Naive B cell (primary cell): ENCODE results near the gene MEF2D. TPM values are rescaled to one million over a fixed set of nuclear protein-coding genes. Genes with fewer than 3 reads are reported as not detected.

ENCODE experiments used
- ATAC-seq, 2 donors: fragments of 150-1000 bp; cut with Tn5 transposase; 2 replicates each; pipeline ENCODE4 v1.10.0; 2021; ENCODE audit warnings: low read depth in 2 of 2, mild to moderate bottlenecking in 2 of 2, moderate library complexity in 2 of 2
- DNase-seq: peaks from one replicate; pipeline ENCODE4 v3.0.0; 2022
- H3K27ac Mint-ChIP-seq, 6 donors: one replicate each; pipeline ENCODE4 v1.8.0; 2020 to 2022; ENCODE audit warnings: mild to moderate bottlenecking in 6 of 6, mixed read lengths in 6 of 6, moderate library complexity in 5 of 6, inconsistent platforms in 2 of 6
- H3K27me3 Mint-ChIP-seq, 3 donors: one replicate each; pipeline ENCODE4 v1.8.0; 2021 to 2022; ENCODE audit warnings: mixed read lengths in 3 of 3, mild to moderate bottlenecking in 1 of 3
- H3K36me3 Mint-ChIP-seq, 2 donors: one replicate each; pipeline ENCODE4 v1.8.0; 2020 to 2022; ENCODE audit warnings: mixed read lengths in 2 of 2, inconsistent platforms in 1 of 2, mild to moderate bottlenecking in 1 of 2
- H3K4me1 Mint-ChIP-seq, 3 donors: one replicate each; pipeline ENCODE4 v1.8.0; 2020 to 2022; ENCODE audit warnings: mixed read lengths in 3 of 3, inconsistent platforms in 1 of 3, mild to moderate bottlenecking in 1 of 3, moderate library complexity in 1 of 3
- H3K4me3 Mint-ChIP-seq, 8 donors: one replicate each; pipeline ENCODE4 v1.8.0; 2020 to 2022; ENCODE audit warnings: mild to moderate bottlenecking in 8 of 8, mixed read lengths in 8 of 8, moderate library complexity in 8 of 8, inconsistent platforms in 2 of 8
- H3K9me3 Mint-ChIP-seq, 7 donors: one replicate each; pipeline ENCODE4 v1.8.0; 2020 to 2022; ENCODE audit warnings: mixed read lengths in 7 of 7, mild to moderate bottlenecking in 5 of 7, inconsistent platforms in 2 of 7, moderate library complexity in 1 of 7
- polyA plus RNA-seq, 6 donors: library from polyadenylated mRNA; unstranded; fragments of 300-500 nt; fragmentation: Illumina TruSeq; gene quantifications; one replicate each; pipeline ENCODE4 v1.2.3, GENCODE V29; 2021; ENCODE audit warnings: low read depth in 6 of 6

MEF2D gene
- polyA plus RNA-seq, 6 donors from 2014 or later: 6.9 to 15.8 (median 9.1) TPM

GRCh38 chr1:156494309-156494895 is 6.2 kb downstream of the MEF2D start:
- ATAC-seq: no peak
- Mint-ChIP-seq H3K27me3 (no peaks in the 10 kb centered on the region), H3K9me3 (no peaks in the 10 kb centered on the region), H3K4me1 (peaks cover 93 to 99% (median 98%) of the 10 kb centered on the region in 3 donors), H3K27ac (peak overlapping the region in 5 of 6 donors; percentile 47 to 99 (median 96)), H3K4me3 (peak overlapping the region in 7 of 8 donors; percentile 38 to 93 (median 79)), H3K36me3 (no peaks in the 10 kb centered on the region)
- no peak for DNase-seq

DNA sequence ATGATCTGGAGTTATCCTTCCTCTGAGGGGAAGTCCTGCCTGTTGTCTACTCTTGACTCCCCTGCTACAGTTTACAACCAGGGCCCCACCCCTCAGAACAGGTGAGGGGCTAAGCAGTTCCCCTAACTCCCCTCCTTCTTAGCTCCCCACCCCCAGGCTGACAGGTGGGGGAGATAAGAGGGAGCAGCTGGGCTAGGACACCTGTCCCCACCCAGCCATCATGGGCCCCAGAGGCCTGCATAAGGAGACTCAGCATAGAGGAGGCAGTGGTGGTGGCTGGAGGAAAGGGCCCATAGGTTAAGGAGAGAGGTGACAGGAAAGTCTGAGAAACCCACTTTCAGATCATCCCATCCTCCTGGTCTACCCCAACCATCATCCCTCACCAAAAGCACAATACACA is 6.8 kb downstream of the MEF2D start:
- no peak for DNase-seq
- Mint-ChIP-seq H3K4me3 (peak overlapping the region; percentile 64 to 93 (median 84)), H3K9me3 (no peaks in the 10 kb centered on the region), H3K36me3 (no peaks in the 10 kb centered on the region), H3K27ac (peak overlapping the region; percentile 47 to 99 (median 97)), H3K27me3 (no peaks in the 10 kb centered on the region), H3K4me1 (peaks cover 94 to 100% (median 98%) of the 10 kb centered on the region in 3 donors)
- no peak for ATAC-seq

DNA sequence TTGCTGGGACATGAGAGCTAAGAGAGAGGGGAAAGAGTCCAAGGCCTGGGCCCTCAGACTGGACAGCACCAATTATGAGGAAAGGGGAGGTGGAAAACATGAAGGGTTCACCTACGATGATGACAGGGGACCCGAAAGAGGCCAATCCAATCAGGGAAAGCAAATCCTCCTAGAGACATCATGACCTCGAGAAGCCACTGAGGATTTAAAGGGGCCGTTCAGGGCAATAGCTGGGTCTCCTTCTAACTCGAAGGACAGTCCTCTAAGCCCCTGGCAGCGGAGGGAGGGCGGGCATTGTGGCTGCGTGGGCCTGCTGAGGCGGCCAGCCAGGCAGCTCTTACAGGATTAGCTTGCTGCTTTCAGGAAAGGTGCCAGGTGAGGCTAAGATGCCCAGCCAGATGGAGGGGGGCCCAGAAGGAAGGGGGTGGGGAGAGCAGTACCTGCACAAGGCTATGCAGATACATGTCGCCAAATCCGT is 7.4 kb downstream of the MEF2D start:
- Mint-ChIP-seq H3K4me3 (peak overlapping the region; percentile 79 to 93 (median 88)), H3K27ac (peak overlapping the region; percentile 53 to 99 (median 97)), H3K36me3 (no peaks in the 10 kb centered on the region), H3K9me3 (no peaks in the 10 kb centered on the region), H3K27me3 (no peaks in the 10 kb centered on the region), H3K4me1 (peaks cover 94 to 100% (median 98%) of the 10 kb centered on the region in 3 donors)
- DNase-seq (no peak), ATAC-seq (no peak)

DNA sequence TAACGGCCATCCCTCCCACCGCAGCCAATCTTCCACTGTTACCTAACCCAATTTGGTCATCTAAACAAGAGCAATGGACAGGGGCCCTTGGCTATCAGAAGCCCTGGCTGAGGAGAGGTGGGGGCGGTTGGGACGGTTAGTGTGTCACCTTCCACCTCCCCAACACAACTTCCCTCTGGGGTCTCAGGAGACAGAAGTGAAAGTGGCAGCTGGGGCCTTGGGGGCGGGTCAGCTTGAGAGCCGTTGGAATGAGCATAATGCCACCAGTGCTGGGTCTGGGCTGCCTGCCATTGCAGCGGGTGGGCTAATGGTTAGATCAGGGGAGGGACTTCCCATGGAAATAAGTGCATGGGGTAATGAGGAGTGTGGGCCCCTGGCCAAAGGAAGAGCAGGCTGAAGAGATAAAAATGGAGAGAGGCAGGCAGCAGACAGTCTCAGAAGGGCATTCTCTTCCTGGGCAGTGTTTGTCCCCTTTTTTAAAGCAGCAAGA is 7.9 kb downstream of the MEF2D start:
- peak overlapping the region; percentile 79 to 93 (median 88) for H3K4me3 Mint-ChIP-seq
- peak overlapping the region; percentile 53 to 99 (median 97) for H3K27ac Mint-ChIP-seq
- no peaks in the 10 kb centered on the region for H3K36me3 Mint-ChIP-seq
- H3K4me1 Mint-ChIP-seq: peaks cover 94 to 100% (median 98%) of the 10 kb centered on the region in 3 donors
- no peaks in the 10 kb centered on the region for H3K27me3 Mint-ChIP-seq
- no peaks in the 10 kb centered on the region for H3K9me3 Mint-ChIP-seq
- DNase-seq: peak; percentile 83
- peak; percentile 84 to 88 for ATAC-seq

DNA sequence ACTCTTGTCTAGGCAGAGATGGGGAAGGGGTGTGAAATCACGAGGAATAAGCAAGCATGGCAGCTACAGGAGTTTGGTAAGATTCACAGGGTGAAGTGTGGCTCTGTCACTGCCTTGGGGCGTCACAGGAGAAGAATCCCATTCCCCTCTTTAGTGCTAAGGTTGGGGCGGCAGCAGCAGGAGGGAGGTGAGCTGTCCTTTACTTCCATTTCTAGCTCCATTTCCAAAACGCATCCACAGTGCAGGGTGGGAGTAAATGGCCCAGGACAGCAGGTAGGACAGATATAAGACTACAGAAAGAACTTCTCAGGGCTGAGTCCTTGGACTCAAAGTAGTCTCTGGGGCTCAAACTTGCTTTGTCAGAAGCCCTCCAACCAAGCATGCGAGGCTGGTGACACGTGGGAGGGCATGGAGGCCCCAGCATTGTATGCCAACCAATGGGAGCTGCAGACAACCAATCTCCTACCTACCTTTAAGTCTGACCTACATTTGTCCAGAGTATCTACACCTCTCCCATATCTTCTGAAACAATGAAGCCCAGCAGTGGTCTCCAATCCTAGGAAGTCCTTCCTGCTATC is 8.5 kb downstream of the MEF2D start:
- Mint-ChIP-seq H3K36me3 (no peaks in the 10 kb centered on the region), H3K9me3 (no peaks in the 10 kb centered on the region), H3K4me3 (peak overlapping the region; percentile 79 to 93 (median 88)), H3K4me1 (peaks cover 94 to 100% (median 98%) of the 10 kb centered on the region in 3 donors), H3K27ac (peak overlapping the region; percentile 88 to 99 (median 97)), H3K27me3 (no peaks in the 10 kb centered on the region)
- DNase-seq (no peak), ATAC-seq (peak; percentile 7 to 15)

GRCh38 chr1:156491151-156491949 is 9.2 kb downstream of the MEF2D start:
- Mint-ChIP-seq H3K4me3 (peak overlapping the region; percentile 79 to 93 (median 88)), H3K36me3 (no peaks in the 10 kb centered on the region), H3K27me3 (no peaks in the 10 kb centered on the region), H3K27ac (peak overlapping the region; percentile 96 to 99 (median 97)), H3K4me1 (peaks cover 93 to 100% (median 98%) of the 10 kb centered on the region in 3 donors), H3K9me3 (no peaks in the 10 kb centered on the region)
- no peak for DNase-seq
- no peak for ATAC-seq

GRCh38 chr1:156490401-156491032 is 10.1 kb downstream of the MEF2D start:
- Mint-ChIP-seq H3K4me1 (peaks cover 90 to 99% (median 95%) of the 10 kb centered on the region in 3 donors), H3K4me3 (peak overlapping the region; percentile 31 to 93 (median 86)), H3K27ac (peak overlapping the region; percentile 96 to 99 (median 97)), H3K27me3 (no peaks in the 10 kb centered on the region), H3K9me3 (no peaks in the 10 kb centered on the region), H3K36me3 (no peaks in the 10 kb centered on the region)
- no peak for ATAC-seq
- DNase-seq: no peak

DNA sequence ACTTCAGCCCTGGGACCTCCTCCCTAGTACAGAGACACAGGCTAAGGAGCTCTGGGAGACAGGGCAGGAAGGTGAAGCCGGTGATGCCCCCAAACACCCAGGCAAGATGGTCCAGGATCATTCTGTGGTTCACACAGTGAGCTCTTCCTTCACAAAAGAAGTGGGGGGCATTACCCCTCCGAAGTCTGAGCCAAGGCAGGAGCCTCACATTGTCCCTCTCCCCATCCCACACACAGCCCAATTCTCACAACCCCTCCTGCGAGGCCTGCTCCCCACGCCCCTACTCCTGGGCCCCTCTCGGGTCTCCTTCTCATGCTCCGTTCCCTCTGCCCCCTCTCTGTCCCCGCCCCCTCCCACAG is 10.7 kb downstream of the MEF2D start:
- no peaks in the 10 kb centered on the region for H3K27me3 Mint-ChIP-seq
- no peaks in the 10 kb centered on the region for H3K36me3 Mint-ChIP-seq
- H3K9me3 Mint-ChIP-seq: no peaks in the 10 kb centered on the region
- peak overlapping the region; percentile 63 to 93 (median 86) for H3K4me3 Mint-ChIP-seq
- peaks cover 85 to 99% (median 94%) of the 10 kb centered on the region in 3 donors for H3K4me1 Mint-ChIP-seq
- H3K27ac Mint-ChIP-seq: peak overlapping the region; percentile 87 to 99 (median 97)
- ATAC-seq (no peak), DNase-seq (no peak)

- no peaks in the 10 kb centered on the region for H3K9me3 Mint-ChIP-seq
- no peaks in the 10 kb centered on the region for H3K27me3 Mint-ChIP-seq
- peak overlapping the region; percentile 63 to 93 (median 88) for H3K4me3 Mint-ChIP-seq
- ATAC-seq: no peak
- peaks cover 80 to 98% (median 95%) of the 10 kb centered on the region in 3 donors for H3K4me1 Mint-ChIP-seq
- H3K27ac Mint-ChIP-seq: peak overlapping the region; percentile 96 to 99 (median 98)
- no peak for DNase-seq
- H3K36me3 Mint-ChIP-seq: no peaks in the 10 kb centered on the region
Measured at GRCh38 chr1:156489166-156489934, 11.2 kb downstream of the MEF2D start.

DNA sequence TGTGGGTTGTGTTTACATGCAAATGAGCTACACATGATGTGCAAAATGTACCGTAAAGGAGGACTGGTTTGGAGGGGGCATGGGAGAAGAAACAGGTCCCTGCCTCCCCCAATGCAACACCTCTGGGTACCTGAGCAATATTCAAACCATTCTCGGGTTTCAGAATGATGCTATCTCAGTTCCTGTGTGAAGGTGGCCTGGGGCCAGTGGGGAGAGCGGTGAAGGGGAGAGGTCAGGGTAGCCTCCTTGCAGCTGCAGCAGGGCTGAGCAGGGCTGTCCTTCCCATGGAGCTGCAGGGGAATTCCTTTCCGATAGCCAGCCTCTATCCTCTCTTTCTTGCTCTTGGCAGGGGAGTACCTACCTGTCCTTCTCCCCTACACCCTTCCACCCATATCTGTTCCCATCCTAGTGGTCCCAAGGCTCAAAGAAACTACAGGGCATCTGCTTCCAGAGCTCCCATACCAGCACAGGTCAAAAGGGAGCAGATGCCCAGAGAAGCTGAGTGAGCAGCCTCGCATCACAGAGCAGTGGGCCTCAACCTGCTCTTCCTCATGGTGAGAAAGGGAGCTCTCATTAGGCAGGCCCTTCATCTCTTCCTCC is 11.9 kb downstream of the MEF2D start:
- Mint-ChIP-seq H3K27me3 (no peaks in the 10 kb centered on the region), H3K4me1 (peaks cover 73 to 98% (median 92%) of the 10 kb centered on the region in 3 donors), H3K27ac (peak overlapping the region; percentile 91 to 99 (median 98)), H3K4me3 (peak overlapping the region; percentile 63 to 93 (median 88)), H3K9me3 (no peaks in the 10 kb centered on the region), H3K36me3 (no peaks in the 10 kb centered on the region)
- no peak for DNase-seq
- ATAC-seq: no peak

DNA sequence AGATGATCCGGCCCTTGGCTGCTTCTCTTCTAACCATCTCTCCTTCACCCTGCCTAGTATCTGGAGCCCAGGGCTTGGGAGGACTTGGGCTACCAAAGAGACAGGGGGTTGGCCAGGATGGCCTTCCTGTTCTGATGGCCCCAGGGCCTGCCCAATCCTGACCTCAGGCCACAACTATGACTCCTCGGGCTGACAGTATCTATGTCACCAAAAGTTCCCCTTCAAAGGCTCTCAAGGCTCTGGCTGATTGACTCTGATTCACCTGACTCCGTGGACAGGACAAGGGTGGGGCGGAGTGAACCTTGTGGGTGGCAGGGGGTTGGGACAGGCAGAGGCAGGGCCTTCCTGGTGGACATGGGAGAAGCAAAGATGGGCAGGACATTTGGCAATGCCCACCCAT is 12.7 kb downstream of the MEF2D start:
- Mint-ChIP-seq H3K4me1 (peaks cover 68 to 96% (median 90%) of the 10 kb centered on the region in 3 donors), H3K9me3 (no peaks in the 10 kb centered on the region), H3K4me3 (peak overlapping the region; percentile 58 to 93 (median 78)), H3K27ac (peak overlapping the region; percentile 96 to 99 (median 98)), H3K36me3 (no peaks in the 10 kb centered on the region), H3K27me3 (no peaks in the 10 kb centered on the region)
- DNase-seq (no peak), ATAC-seq (peak; percentile 38 to 42)
